GM18502 (cell line): ENCODE results near the gene XPNPEP1.

Experiments used
- ATAC-seq: cut with Tn5 transposase; IDR thresholded peaks from one replicate; pipeline ENCODE4 v1.9.1; 2021; ENCODE audit warnings: mild to moderate bottlenecking; ENCODE audit not compliant: unreplicated experiment, poor library complexity

XPNPEP1 gene

GRCh38 chr10:109831846-109832245 lies 91.5 kb downstream of the XPNPEP1 start:
- ATAC-seq: no peak

DNA sequence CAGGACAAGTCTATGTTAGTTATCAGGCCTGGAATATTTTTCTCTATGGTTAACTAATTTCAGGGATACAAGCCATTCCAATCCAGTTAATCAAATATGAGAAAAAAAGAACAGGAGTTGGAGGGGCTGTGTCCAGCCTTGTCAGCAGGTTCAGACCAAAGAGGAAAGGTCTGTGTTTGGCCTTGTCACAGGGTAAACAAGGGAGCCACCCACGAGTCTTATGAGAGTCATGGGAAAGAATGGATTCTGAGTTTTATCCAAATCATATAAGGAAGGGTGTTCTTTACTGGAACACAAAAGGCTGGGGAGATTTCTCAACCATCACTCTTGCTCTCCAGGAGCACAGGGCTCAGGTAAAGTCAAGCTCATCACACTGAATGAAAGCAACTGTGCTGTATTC lies 99.1 kb downstream of the XPNPEP1 start:
- no peak for ATAC-seq

DNA sequence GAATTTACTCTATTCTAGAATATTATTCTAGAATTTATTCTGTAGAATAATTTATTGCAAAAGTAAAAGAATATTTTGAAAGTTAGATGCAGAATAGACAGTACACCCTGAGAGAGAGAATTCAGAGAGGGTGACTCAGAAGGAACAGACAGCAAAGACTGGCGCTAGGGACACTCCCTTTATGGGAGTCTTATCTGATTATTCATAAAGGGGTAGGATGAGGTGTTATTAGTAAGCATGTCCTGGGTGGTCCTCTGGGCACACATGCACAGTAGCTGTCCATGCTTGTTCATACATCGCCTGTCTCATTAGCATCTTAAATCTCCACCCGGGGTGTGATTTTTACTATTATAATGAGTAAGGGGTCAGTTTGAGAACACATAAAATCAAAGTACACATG lies 100.1 kb downstream of the XPNPEP1 start:
- no peak for ATAC-seq

- no peak for ATAC-seq
Measured at GRCh38 chr10:109821672-109822071, 101.6 kb downstream of the XPNPEP1 start.

GRCh38 chr10:109820620-109821405 lies 102.5 kb downstream of the XPNPEP1 start:
- ATAC-seq: no peak

GRCh38 chr10:109819807-109820206 lies 103.5 kb downstream of the XPNPEP1 start:
- ATAC-seq: no peak
